Urothelium cell line (cell line): ENCODE measurements around the gene CELF5.

Experiments
- DNase-seq: peaks from one replicate; pipeline ENCODE4 v3.0.0; 2011; ENCODE audit warnings: low spot score, mixed read lengths
- FAIRE-seq: peaks from 2 replicates; lab custom pipeline; 2011; peaks lifted over from hg19 to GRCh38; lab: Jason Lieb, UNC

The CELF5 gene

DNA sequence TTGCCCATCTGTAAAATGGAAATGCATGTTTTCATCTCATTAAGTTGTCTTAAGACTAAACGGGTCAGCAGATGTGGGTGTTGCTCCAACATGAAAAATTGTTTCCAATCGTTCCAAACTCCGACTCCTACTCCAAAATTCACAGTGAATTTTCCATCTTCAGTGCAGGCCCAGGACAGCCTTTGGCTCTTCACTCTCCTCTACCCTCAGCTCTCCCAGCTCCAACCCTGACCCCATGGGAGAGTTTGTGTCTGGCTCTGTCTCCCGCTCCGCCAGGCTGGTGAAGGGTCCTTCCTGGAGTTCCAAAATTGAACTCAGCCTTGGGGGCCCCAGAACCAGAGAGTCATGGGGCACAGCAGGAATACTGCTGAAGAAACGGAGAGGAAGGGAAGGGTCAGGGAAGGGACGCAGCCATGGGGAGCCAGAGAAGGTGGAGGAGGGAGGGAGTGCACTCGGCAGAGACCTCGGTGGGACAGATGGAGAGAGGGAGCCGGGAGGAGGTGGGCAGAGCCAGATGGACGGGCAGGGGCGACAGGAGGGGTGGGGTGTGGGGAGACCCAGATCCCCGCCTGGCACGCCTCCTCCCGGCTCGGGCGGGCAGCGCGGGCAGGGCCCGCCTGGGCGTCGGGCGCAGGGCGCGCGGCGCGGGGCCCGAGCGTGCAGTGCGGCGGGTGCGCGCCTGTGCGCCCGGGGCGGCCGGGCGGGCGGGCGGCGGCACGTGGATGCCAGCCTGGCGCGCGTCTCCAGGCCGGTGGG lies 45.6 kb downstream of the CELF5 start:
- FAIRE-seq (no peak), DNase-seq (no peak)

GRCh38 chr19:3270902-3271301 lies 46.4 kb downstream of the CELF5 start:
- no peak for FAIRE-seq
- peak; percentile 70 for DNase-seq

DNA sequence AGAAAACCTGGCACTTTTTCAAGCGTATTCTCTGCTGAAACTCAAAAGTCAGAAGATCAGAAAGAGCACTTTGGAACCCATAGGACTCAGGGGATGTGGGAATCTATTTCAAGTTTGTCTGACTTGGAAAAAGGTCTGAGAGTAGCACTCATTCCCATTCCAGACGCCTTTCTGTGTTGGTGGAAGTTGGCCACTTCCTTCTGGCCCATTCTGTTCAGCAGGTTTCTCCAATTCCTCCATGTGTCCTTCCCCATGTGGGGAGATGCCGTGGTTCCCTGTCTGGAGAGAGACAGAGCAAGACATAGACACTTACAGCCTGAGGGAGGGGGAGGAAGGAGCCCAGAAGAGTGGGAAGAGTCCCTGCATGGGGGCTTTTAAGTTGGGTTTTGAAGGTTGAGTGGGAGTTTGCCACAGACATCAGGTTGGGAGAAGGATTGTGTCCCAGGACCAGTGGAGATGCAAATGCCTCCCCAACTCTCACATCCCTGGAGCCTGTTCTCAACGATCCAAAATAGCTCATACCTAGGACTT lies 48.0 kb downstream of the CELF5 start:
- DNase-seq = no peak
- FAIRE-seq = no peak

DNA sequence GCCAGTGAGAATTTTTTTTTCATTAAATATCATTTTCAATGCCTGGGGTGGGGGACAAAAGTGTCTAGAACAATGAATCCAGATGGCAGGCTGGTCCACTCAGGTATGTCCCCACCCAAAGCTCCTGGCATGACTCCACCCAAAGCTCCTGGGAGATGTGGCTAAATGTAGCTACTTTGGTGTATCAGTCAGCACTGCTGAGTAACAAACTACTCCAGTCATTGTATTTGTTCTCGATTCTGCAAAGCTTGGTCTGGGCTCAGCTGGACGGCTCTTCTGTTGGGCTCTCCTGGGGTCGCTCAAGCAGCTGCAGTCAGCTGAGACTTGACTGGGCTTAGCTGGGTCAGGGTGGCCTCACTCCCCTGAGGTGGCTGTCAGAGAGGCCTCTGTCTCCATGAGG lies 48.5 kb downstream of the CELF5 start:
- DNase-seq (no peak), FAIRE-seq (no peak)

- FAIRE-seq (no peak), DNase-seq (no peak)
Measured at GRCh38 chr19:3274245-3274941, 49.9 kb downstream of the CELF5 start.

- peak; percentile 44 for DNase-seq
Measured at GRCh38 chr19:3274942-3275582, 50.6 kb downstream of the CELF5 start.

DNA sequence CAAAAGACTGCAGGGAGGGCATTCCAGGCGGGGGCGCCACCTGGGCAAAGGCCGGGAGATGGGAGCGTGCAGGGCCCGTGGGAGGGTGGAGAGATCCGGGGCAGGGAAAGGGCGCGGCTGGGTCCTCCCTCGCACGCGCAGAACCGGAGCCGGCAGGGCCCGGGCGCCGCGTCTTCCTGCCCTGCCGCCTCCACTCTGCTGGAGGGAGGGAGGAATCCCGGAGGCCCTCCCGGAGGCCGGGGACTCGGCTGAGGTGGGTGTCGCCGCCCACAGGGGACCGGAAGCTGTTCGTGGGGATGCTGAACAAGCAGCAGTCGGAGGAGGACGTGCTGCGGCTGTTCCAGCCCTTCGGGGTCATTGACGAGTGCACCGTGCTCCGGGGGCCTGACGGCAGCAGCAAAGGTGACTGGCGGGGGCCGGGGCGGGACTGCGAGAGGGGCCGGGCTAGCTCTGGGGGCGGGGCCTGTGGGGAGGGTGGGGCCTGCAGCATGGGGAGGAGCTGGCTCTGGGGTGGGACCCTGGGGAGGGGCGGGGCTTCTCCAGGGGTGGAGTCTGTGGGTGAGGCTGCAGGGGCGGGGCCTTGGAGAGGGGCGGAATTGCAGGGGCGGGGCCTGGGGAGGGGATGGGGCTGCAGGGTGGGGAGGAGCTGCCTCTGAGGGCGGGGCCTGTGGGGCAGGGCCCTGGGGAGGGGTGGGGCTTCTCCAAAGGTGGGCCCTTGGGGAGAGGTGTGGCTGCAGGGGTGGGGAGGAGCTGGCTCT lies 51.3 kb downstream of the CELF5 start:
- FAIRE-seq = no peak
- peak; percentile 93 for DNase-seq

More at GRCh38 chr19:3274942-3275582, 50.6 kb downstream of the CELF5 start:
- no peak for FAIRE-seq

- no peak for FAIRE-seq
- DNase-seq = no peak
Measured at GRCh38 chr19:3276341-3276799, 51.9 kb downstream of the CELF5 start.

DNA sequence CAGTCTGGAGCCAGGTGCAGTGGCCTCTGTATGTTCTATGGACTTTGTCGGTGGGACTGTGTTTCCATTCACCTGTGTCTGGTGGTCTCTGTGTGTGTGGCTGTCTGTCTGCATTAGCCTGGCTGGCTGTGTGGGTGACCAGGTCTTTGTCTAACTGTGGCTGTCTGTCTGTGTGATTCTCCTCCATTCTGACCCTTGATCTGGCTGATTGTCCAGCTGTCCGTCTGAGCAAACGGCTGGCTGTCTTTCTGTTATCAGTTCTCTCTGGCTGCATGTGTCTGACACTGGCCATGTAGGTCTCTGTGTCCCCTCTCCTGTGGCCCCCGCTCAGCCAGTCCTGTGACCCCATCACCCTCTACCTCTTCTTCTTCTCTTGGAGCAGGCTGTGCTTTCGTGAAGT lies 53.2 kb downstream of the CELF5 start:
- no peak for DNase-seq
- no peak for FAIRE-seq

DNA sequence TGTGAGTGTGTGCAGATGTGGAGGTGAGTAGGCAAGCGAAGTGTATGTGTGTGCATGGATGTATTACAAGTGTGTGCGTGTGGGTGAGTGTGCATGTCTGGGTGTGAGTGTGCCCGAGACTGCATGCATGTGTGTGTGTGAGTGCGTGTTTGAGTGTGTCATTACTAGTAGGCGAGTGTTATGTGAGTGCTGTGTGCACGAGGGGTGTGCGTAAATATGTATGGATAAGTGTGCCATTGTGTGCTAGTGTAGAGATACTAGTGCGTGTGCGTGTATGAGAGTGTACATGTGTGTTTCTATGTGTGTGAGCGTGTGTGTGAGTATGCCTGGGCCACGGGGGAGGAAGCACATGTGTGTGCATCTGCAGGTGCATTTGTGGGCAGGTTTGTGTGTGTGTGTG lies 53.8 kb downstream of the CELF5 start:
- FAIRE-seq = no peak
- DNase-seq = no peak

GRCh38 chr19:3278749-3279148 lies 54.3 kb downstream of the CELF5 start:
- no peak for DNase-seq

DNA sequence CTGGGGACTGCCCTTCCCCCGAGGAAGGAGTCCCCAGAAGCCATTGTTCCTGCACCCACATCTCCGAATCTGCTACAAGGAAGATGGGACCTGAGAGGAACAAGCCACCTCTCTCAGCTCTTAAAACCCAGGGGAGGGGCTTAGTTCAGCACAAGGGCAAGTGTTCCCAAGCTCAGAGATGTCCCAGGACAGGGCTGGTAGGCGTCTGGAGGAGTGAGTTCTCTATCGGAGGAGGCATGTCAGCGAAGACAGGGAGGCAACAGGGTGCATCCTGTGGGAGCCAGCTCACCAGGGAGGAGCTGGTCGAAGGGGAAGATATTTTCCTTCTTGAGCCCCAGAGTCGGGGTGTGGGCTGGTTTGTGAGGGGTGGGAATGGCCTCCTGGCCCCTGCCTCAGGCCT lies 54.8 kb downstream of the CELF5 start:
- DNase-seq = no peak
- no peak for FAIRE-seq

More at GRCh38 chr19:3278749-3279148, 54.3 kb downstream of the CELF5 start:
- FAIRE-seq = no peak

- DNase-seq (no peak), FAIRE-seq (no peak)
Measured at GRCh38 chr19:3281026-3281425, 56.6 kb downstream of the CELF5 start.

- no peak for FAIRE-seq
- no peak for DNase-seq
Measured at GRCh38 chr19:3282155-3282554, 57.7 kb downstream of the CELF5 start.

- no peak for FAIRE-seq
- no peak for DNase-seq
Measured at GRCh38 chr19:3282564-3282963, 58.1 kb downstream of the CELF5 start.

- no peak for FAIRE-seq
- DNase-seq = no peak
Measured at GRCh38 chr19:3283246-3283751, 58.8 kb downstream of the CELF5 start.

DNA sequence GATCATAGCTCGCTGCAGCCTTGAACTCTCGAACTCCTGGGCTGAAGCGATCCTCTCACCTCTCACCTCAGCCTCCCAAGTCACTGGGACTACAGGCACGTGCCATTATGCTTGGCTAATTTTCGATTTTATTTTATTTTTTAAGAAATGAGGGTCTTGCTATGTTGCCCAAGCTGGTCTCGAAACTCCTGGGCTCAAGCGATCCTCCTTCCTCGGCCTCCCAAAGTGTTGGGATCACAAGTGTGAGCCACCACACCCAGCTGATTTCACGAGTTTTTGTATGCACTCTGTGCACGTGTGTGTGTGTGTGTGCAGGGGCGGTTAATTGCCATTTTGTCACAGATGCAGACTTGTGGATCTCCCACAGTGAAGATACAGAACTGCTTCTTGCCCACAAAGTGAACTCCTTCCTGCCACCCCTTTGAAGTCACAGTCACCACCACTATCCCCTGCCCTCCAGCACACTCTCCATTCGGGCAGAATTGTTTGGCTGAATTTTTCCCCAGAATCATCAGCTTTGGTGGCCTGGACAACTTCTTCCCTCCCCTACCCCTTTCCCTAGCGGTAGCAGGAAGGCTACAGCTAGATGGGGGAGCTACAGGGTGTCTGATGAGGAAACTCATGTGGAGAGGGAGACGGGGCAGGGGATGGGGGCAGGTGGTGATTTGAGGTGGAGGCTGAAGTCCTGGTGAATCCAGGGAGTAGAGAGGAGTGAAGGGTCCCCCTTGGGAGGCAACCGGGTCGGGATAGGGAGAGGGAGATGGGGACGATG lies 59.6 kb downstream of the CELF5 start:
- no peak for DNase-seq
- FAIRE-seq = no peak

DNA sequence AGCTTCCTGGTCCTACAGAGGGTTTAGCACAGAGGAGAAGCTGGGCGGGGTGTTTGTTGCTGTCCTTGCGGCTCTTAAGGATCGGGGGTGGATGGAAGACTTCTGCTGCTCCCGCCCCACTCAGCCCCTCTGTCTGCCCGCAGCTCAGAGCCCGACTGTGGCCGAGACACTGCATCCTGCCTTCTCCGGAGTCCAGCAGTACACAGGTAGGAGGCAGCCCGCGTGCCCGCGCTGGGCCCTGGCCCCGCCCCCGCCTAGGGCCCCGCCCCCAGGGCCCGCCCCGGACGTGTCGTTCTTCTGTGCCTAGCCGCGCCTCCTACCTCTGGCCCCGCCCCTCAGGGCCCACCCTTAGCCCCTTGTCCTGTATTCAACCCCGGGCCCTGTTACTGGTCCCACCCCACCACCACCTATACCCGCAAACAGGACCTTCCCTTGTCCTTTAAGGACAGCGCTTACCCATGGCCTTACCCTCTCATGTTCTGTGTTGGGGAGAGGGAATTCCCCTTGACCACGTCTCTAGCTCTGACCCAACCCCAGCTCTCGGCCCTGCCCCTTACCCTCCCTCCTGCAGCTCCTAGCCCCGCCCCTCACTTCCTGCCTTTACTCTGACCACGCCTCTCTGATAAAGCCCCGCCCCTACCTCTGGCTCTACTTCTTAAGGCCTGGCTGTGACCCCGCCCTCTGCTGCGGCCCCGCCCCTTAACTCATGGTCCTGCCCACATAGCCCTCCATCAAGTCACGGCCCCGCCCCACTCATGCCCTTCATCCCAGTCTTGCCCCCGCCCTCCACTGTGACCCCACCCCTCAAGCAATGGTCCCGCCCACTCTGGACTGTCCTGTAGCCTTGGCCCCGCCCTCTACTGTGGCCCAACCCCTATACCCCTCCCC lies 60.5 kb downstream of the CELF5 start:
- no peak for FAIRE-seq
- peak; percentile 68 for DNase-seq

DNA sequence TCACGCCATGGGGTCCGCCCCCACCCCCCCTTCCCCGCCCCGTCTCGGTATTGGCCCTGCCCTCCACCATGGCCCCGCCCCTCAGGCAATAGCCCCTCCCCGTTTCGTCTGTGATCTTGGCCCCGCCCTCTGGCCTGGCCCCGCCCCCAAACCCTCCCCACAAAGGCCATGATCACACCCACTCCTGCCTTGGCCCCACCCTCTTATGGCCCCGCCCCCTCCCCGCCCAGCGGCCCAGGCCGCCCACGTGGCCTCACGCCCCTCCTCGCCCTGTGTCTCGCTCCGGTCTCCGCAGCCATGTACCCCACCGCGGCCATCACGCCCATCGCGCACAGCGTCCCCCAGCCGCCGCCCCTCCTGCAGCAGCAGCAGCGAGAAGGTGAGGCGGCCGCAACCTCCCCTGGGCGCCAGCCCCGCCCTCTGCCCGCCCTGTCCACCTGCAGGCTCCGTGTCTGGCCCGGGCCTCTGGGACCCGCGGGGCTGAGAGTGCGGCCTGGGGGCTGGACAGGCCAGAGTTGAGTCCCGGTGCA lies 61.3 kb downstream of the CELF5 start:
- DNase-seq (peak; percentile 46), FAIRE-seq (no peak)
